A549 (cell line): ENCODE measurements around the gene TALDO1. TPM values are rescaled to one million over a fixed set of nuclear protein-coding genes. Genes with fewer than 3 reads are reported as not detected.

Experiments
- ATAC-seq, 2 experiments: fragments of 200-7000 bp in 1 of 2; fragments of >200 bp in 1 of 2; cut with Nextera tagmentation in 1 of 2; cut with Tn5 transposase in 1 of 2; 3 replicates each; pipeline versions ENCODE4 v1.8.0 to v1.9.1; 2018 to 2020; ENCODE audit warnings: mild to moderate bottlenecking in 1 of 2, moderate library complexity in 1 of 2
- CTCF ChIA-PET: fragments of 300-600 bp; sonication (Branson Sonifier 250); formaldehyde crosslinking; extraction: SDS; loops from one replicate; lab custom pipeline; 2021; ENCODE audit warnings: antibody characterized with exemption, inconsistent platforms; lab: Yijun Ruan, JAX
- POLR2A ChIA-PET: fragments of 350-600 bp; formaldehyde crosslinking; extraction: SDS; loops from one replicate; lab custom pipeline; 2021; ENCODE audit warnings: antibody characterized with exemption, inconsistent platforms; lab: Yijun Ruan, JAX
- DNase-seq, 2 experiments: peaks; one replicate each; pipeline versions ENCODE4 v3.0.0 to v3.0.0-alpha.2; 2011 to 2016; ENCODE audit warnings: low read depth in 1 of 2, low spot score in 1 of 2
- FAIRE-seq: peaks from 2 replicates; lab custom pipeline; 2011; peaks lifted over from hg19 to GRCh38; lab: Jason Lieb, UNC
- H3K27ac ChIP-seq, 2 experiments: fragments of >200 bp; sonication (Bioruptor Twin); formaldehyde crosslinking; 3 replicates each; pipeline ENCODE4 v1.5.1; 2016 to 2017
- H3K4me1 ChIP-seq: fragments of >200 bp; sonication (Bioruptor Twin); formaldehyde crosslinking; 3 replicates; pipeline ENCODE4 v1.6.1; 2016
- H3K4me2 ChIP-seq: fragments of >200 bp; sonication (Bioruptor Twin); formaldehyde crosslinking; 3 replicates; pipeline ENCODE4 v1.6.1; 2016
- H3K4me3 ChIP-seq: fragments of >200 bp; sonication (Bioruptor Twin); formaldehyde crosslinking; 3 replicates; pipeline ENCODE4 v1.5.1; 2016
- H3K9me3 ChIP-seq: fragments of >200 bp; sonication (Bioruptor Twin); formaldehyde crosslinking; 3 replicates; pipeline ENCODE4 v1.6.1; 2016
- BHLHE40 ChIP-seq: IDR thresholded peaks from 2 replicates; pipeline ENCODE4 v1.6.1; 2012; ENCODE audit warnings: low read depth, low read length, inconsistent platforms
- CBX2 ChIP-seq: fragments of 200-600 bp; sonication (generic); IDR thresholded peaks from 2 replicates; pipeline ENCODE4 v1.6.1; 2016; ENCODE audit warnings: low read depth, mild to moderate bottlenecking, borderline replicate concordance
- CBX8 ChIP-seq: fragments of 200-600 bp; sonication (generic); IDR thresholded peaks from 2 replicates; pipeline ENCODE4 v1.6.1; 2016
- CEBPB ChIP-seq, 2 experiments: fragments of >200 bp in 1 of 2; sonication (Bioruptor Twin) in 1 of 2; formaldehyde crosslinking in 1 of 2; IDR thresholded peaks; 2 replicates each; pipeline ENCODE4 v1.6.1; 2012 to 2016
- CHD2 ChIP-seq: fragments of 150-350 bp; IDR thresholded peaks from 2 replicates; pipeline ENCODE4 v1.6.1; 2014; ENCODE audit warnings: low read length; ENCODE audit not compliant: partially characterized antibody
- CHD4 ChIP-seq: fragments of 200-600 bp; sonication (generic); IDR thresholded peaks from 2 replicates; pipeline ENCODE4 v1.6.1; 2016; ENCODE audit warnings: antibody characterized with exemption, mild to moderate bottlenecking, borderline replicate concordance
- EHF ChIP-seq: fragments of 250-450 bp; sonication (Bioruptor Pico); IDR thresholded peaks from 2 replicates; pipeline ENCODE4 v1.5.0; 2020; ENCODE audit warnings: mild to moderate bottlenecking
- FOXS1 ChIP-seq: fragments of 250-450 bp; sonication (Bioruptor Pico); IDR thresholded peaks from 2 replicates; pipeline ENCODE4 v1.5.0; 2020; ENCODE audit warnings: mild to moderate bottlenecking, moderate library complexity
- HES2 ChIP-seq: fragments of >200 bp; sonication (Bioruptor Twin); formaldehyde crosslinking; IDR thresholded peaks from 2 replicates; pipeline ENCODE4 v1.6.1; 2016
- HEYL ChIP-seq: fragments of 250-450 bp; sonication (Bioruptor Pico); IDR thresholded peaks from 2 replicates; pipeline ENCODE4 v1.8.0; 2021; ENCODE audit warnings: mild to moderate bottlenecking, moderate library complexity
- HMGXB4 ChIP-seq: fragments of 250-450 bp; sonication (Bioruptor Pico); IDR thresholded peaks from 2 replicates; pipeline ENCODE4 v1.5.0; 2021; ENCODE audit warnings: mild to moderate bottlenecking, moderate library complexity, borderline replicate concordance
- HOXB13 ChIP-seq: fragments of 250-450 bp; sonication (Bioruptor Pico); IDR thresholded peaks from 2 replicates; pipeline ENCODE4 v1.5.0; 2020; ENCODE audit warnings: low read depth, mild to moderate bottlenecking, moderate library complexity
- JUN ChIP-seq, 2 experiments: fragments of >200 bp; sonication (Bioruptor Twin); formaldehyde crosslinking; IDR thresholded peaks; 2 replicates in 1 of 2; 3 replicates in 1 of 2; pipeline ENCODE4 v1.6.1; 2016 to 2017
- MAFK ChIP-seq: fragments of 450-650 bp; IDR thresholded peaks from 2 replicates; pipeline ENCODE4 v1.6.1; 2014; ENCODE audit not compliant: partially characterized antibody
- MYC ChIP-seq: IDR thresholded peaks from 2 replicates; pipeline ENCODE4 v1.6.1; 2012; ENCODE audit warnings: mild to moderate bottlenecking, inconsistent platforms, low read length, improper control_type of control experiment, borderline replicate concordance
- NFE2L2 ChIP-seq: fragments of 150-350 bp; conservative IDR thresholded peaks from 2 replicates; pipeline ENCODE4 v1.6.1; 2014; ENCODE audit warnings: low read length
- NPAS2 ChIP-seq: fragments of 250-450 bp; sonication (Bioruptor Pico); IDR thresholded peaks from 2 replicates; pipeline ENCODE4 v1.8.0; 2022; ENCODE audit warnings: mild to moderate bottlenecking, moderate library complexity, borderline replicate concordance
- PHF8 ChIP-seq: fragments of 200-600 bp; sonication (generic); IDR thresholded peaks from 2 replicates; pipeline ENCODE4 v1.6.1; 2016; ENCODE audit warnings: low read depth, mild to moderate bottlenecking, antibody characterized with exemption, moderate library complexity, borderline replicate concordance
- RCOR1 ChIP-seq: fragments of 150-350 bp; IDR thresholded peaks from 2 replicates; pipeline ENCODE4 v1.6.1; 2014; ENCODE audit warnings: antibody characterized with exemption, low read length, low read depth
- RFX5 ChIP-seq: fragments of 450-650 bp; IDR thresholded peaks from 2 replicates; pipeline ENCODE4 v1.7.1; 2014; ENCODE audit warnings: antibody characterized with exemption, mild to moderate bottlenecking, moderate library complexity
- SREBF2 ChIP-seq: fragments of 450-650 bp; IDR thresholded peaks from 2 replicates; pipeline ENCODE4 v1.6.1; 2014; ENCODE audit warnings: mild to moderate bottlenecking, moderate library complexity
- TP53 ChIP-seq: fragments of 250-450 bp; sonication (Bioruptor Pico); IDR thresholded peaks from 2 replicates; pipeline ENCODE4 v1.5.0; 2021; ENCODE audit warnings: mild to moderate bottlenecking, moderate library complexity
- ZC3H11A ChIP-seq: fragments of 450-650 bp; IDR thresholded peaks from 2 replicates; pipeline ENCODE4 v1.6.1; 2014; ENCODE audit warnings: antibody characterized with exemption, mild to moderate bottlenecking
- ZFP36 ChIP-seq: fragments of 450-650 bp; IDR thresholded peaks from 2 replicates; pipeline ENCODE4 v1.6.1; 2014; ENCODE audit warnings: borderline replicate concordance; ENCODE audit not compliant: partially characterized antibody
- ZSCAN20 ChIP-seq: fragments of 250-450 bp; sonication (Bioruptor Pico); IDR thresholded peaks from 2 replicates; pipeline ENCODE4 v1.8.0; 2022; ENCODE audit warnings: mild to moderate bottlenecking, moderate library complexity
- WGBS: methylation state at CpG from one replicate; pipeline ENCODE4 v1.1.6; 2017; ENCODE audit errors: missing lambda C conversion rate; 5-methylcytosine and 5-hydroxymethylcytosine counted together
- polyA plus RNA-seq, 4 experiments: library from polyadenylated mRNA; depleted of rRNA in 3 of 4; stranded (reverse); fragments of >200 nt; fragmentation: RNase III in 1 of 4; extraction: RNeasy Plus Mini Kit Qiagen cat#74134 plus additional on column Dnase treatment in 1 of 4; gene quantifications; 2 replicates in 3 of 4; 3 replicates in 1 of 4; pipeline ENCODE4 v1.2.3, GENCODE V29; 2011 to 2017
- TF ChIP-seq, protein P1 (sequence below): fragments of >200 bp; sonication (Bioruptor Twin); formaldehyde crosslinking; IDR thresholded peaks from 3 replicates; pipeline ENCODE4 v1.5.1; 2016
- TF ChIP-seq, protein P2 (sequence below): fragments of 250-450 bp; sonication (Bioruptor Pico); IDR thresholded peaks from 2 replicates; pipeline ENCODE4 v1.5.0; 2020; ENCODE audit warnings: low read depth, mild to moderate bottlenecking, moderate library complexity
- TF ChIP-seq, protein P3 (sequence below): fragments of >200 bp; sonication (Bioruptor Twin); formaldehyde crosslinking; IDR thresholded peaks from 3 replicates; pipeline ENCODE4 v1.6.1; 2016
- TF ChIP-seq, protein P4 (sequence below): fragments of 200-600 bp; sonication (generic); IDR thresholded peaks from 2 replicates; pipeline ENCODE4 v1.6.1; 2016; ENCODE audit warnings: antibody characterized with exemption, mild to moderate bottlenecking, moderate library complexity

TALDO1 gene
- polyA plus RNA-seq, 2 of the 4 experiments (the other 2 are of a cell fraction) = 287 to 391 TPM

DNA sequence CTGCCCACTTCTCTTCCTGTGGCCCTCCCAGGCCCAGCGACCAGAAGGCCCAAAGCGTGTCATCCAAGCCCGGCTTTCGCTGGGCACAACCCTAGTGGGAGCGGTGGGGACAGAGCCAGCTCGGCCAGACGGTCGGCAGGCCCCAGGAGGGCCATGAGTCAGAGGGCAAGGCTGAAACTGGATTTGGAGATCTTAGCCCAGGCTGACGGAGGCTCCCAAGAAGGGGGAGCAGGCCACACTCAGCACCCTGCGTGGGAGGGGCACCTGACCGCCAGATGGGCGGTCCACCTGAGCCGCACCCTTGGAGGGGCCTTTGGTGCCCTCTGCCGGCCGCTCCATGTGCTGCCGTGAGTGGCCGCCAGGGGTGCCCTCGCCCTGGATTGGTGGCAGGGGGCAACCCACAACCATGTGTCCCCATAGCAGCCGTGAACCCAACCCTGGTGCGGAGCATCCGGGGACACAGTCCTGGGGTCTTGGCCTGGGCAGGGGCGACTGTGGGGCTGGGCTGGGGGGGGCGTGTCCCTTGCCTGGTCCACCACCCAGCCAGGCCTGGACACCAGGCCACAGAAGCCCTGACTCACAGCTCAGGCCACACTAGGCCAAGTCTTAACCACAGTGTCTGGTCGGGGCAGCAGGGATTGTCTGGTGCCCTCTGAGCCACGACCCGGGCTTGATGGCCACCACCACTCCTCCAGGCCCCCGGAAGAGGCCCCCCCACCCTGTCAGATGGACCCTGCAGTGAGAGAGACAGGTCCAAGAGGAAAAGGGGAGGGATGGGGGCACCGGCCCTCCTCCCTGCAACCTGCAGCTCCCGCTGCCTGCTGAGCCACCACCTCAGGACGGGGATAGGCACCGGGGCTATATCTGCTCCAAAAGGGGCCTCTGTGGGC is 19.2 kb upstream of the TALDO1 start:
- FAIRE-seq (peak; percentile 63), ATAC-seq (peak; percentile 85 to 90), DNase-seq (peak; percentile 93 to 94)
- Histone ChIP-seq H3K4me2 (peak overlapping the region; percentile 63), H3K4me3 (no peak overlapping the region), H3K27ac (peak overlapping the region; percentile 79 to 93), H3K9me3 (no peaks in the 10 kb centered on the region), H3K4me1 (peaks cover 47% of the 10 kb centered on the region)
- CTCF ChIA-PET = interaction anchor here (0.6 to 20.1 kb wide), 29 partner anchors 8 to 234 kb away, joined by 3 to 599 read pairs (median 6); partner anchors contain the start of genes DEAF1, EPS8L2, TALDO1 and TMEM80
- 42% methylated on average over 9 of the region's 31 CpGs for WGBS
- POLR2A ChIA-PET = interaction anchor here (0.6 to 2.5 kb wide), 2 partner anchors 27 to 33 kb away, joined by 3 to 14 read pairs; partner anchors contain the start of genes DEAF1 and TMEM80
- TF ChIP-seq JUN (IDR thresholded peaks at IDR 0.05) = peak; percentile 36 to 60; a peak in 2 of 5 replicates
- TF ChIP-seq NPAS2 = no peak
- TF ChIP-seq HES2 = no peak
- 0 out of 2 replicates have a peak, but pooled peaks have one; percentile 43 for TF ChIP-seq TP53
- no peak for TF ChIP-seq CHD4
- no peak for TF ChIP-seq CHD2
- TF ChIP-seq ZSCAN20 (CRISPR knock-in tag) = no peak
- no peak for TF ChIP-seq PHF8
- TF ChIP-seq, protein P1, sequence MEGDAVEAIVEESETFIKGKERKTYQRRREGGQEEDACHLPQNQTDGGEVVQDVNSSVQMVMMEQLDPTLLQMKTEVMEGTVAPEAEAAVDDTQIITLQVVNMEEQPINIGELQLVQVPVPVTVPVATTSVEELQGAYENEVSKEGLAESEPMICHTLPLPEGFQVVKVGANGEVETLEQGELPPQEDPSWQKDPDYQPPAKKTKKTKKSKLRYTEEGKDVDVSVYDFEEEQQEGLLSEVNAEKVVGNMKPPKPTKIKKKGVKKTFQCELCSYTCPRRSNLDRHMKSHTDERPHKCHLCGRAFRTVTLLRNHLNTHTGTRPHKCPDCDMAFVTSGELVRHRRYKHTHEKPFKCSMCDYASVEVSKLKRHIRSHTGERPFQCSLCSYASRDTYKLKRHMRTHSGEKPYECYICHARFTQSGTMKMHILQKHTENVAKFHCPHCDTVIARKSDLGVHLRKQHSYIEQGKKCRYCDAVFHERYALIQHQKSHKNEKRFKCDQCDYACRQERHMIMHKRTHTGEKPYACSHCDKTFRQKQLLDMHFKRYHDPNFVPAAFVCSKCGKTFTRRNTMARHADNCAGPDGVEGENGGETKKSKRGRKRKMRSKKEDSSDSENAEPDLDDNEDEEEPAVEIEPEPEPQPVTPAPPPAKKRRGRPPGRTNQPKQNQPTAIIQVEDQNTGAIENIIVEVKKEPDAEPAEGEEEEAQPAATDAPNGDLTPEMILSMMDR = peak; percentile 99
- TF ChIP-seq HMGXB4 (CRISPR knock-in tag) = no peak
- no peak for TF ChIP-seq CEBPB (IDR thresholded peaks at IDR 0.05)
- no peak for TF ChIP-seq HEYL
- TF ChIP-seq ZFP36 = no peak
- TF ChIP-seq NFE2L2 = no peak
- no peak for TF ChIP-seq FOXS1
- TF ChIP-seq MYC = peak; percentile 39; the same call in 1 of the 2 replicates
- no peak for TF ChIP-seq BHLHE40
- TF ChIP-seq, protein P2, sequence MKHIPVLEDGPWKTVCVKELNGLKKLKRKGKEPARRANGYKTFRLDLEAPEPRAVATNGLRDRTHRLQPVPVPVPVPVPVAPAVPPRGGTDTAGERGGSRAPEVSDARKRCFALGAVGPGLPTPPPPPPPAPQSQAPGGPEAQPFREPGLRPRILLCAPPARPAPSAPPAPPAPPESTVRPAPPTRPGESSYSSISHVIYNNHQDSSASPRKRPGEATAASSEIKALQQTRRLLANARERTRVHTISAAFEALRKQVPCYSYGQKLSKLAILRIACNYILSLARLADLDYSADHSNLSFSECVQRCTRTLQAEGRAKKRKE (CRISPR knock-in tag) = no peak
- no peak for TF ChIP-seq ZC3H11A
- TF ChIP-seq, protein P3, sequence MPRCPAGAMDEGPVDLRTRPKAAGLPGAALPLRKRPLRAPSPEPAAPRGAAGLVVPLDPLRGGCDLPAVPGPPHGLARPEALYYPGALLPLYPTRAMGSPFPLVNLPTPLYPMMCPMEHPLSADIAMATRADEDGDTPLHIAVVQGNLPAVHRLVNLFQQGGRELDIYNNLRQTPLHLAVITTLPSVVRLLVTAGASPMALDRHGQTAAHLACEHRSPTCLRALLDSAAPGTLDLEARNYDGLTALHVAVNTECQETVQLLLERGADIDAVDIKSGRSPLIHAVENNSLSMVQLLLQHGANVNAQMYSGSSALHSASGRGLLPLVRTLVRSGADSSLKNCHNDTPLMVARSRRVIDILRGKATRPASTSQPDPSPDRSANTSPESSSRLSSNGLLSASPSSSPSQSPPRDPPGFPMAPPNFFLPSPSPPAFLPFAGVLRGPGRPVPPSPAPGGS = no peak
- no peak for TF ChIP-seq CBX2
- TF ChIP-seq MAFK = no peak
- TF ChIP-seq CBX8 = no peak
- TF ChIP-seq RCOR1 = no peak
- no peak for TF ChIP-seq SREBF2
- TF ChIP-seq, protein P4, sequence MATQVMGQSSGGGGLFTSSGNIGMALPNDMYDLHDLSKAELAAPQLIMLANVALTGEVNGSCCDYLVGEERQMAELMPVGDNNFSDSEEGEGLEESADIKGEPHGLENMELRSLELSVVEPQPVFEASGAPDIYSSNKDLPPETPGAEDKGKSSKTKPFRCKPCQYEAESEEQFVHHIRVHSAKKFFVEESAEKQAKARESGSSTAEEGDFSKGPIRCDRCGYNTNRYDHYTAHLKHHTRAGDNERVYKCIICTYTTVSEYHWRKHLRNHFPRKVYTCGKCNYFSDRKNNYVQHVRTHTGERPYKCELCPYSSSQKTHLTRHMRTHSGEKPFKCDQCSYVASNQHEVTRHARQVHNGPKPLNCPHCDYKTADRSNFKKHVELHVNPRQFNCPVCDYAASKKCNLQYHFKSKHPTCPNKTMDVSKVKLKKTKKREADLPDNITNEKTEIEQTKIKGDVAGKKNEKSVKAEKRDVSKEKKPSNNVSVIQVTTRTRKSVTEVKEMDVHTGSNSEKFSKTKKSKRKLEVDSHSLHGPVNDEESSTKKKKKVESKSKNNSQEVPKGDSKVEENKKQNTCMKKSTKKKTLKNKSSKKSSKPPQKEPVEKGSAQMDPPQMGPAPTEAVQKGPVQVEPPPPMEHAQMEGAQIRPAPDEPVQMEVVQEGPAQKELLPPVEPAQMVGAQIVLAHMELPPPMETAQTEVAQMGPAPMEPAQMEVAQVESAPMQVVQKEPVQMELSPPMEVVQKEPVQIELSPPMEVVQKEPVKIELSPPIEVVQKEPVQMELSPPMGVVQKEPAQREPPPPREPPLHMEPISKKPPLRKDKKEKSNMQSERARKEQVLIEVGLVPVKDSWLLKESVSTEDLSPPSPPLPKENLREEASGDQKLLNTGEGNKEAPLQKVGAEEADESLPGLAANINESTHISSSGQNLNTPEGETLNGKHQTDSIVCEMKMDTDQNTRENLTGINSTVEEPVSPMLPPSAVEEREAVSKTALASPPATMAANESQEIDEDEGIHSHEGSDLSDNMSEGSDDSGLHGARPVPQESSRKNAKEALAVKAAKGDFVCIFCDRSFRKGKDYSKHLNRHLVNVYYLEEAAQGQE = no peak
- no peak for TF ChIP-seq RFX5
- no peak for TF ChIP-seq HOXB13 (CRISPR knock-in tag)
- TF ChIP-seq EHF (CRISPR knock-in tag) = no peak
